ENCODE results near the gene PRMT1. TPM values are rescaled to one million over a fixed set of nuclear protein-coding genes. Genes with fewer than 3 reads are reported as not detected.

The PRMT1 gene
- total RNA-seq, 1 experiment from 2014 or later, result 505 TPM

GRCh38 chr19:49690079-49690655 is 13.1 kb downstream of the PRMT1 start:
- Histone ChIP-seq H3K79me2 (ENCODE audit: insufficient read depth, low read length) (no peaks in the 10 kb centered on the region), H3K27ac (ENCODE audit: insufficient read length, low read depth, low read length) (no peak overlapping the region), H2AFZ (ENCODE audit: low read length) (no peak overlapping the region), H2BK5ac (ENCODE audit: insufficient read length, low read length) (no peak overlapping the region), H4K8ac (replicated peaks; ENCODE audit: insufficient read length, low read depth, low read length) (no peak overlapping the region), H2BK12ac (ENCODE audit: insufficient read length, low read depth, low read length) (no peak overlapping the region), H3K4me1 (ENCODE audit: insufficient read depth, low read length) (peaks cover 10% of the 10 kb centered on the region; the same call in 1 of the 2 replicates), H4K5ac (ENCODE audit: insufficient read length, low read depth, low read length) (no peak overlapping the region), H4K20me1 (ENCODE audit: control insufficient read depth, insufficient read depth, insufficient read length) (no peaks in the 10 kb centered on the region), H3K56ac (ENCODE audit: insufficient read length, low read depth, low read length) (no peak overlapping the region), H3K9ac (ENCODE audit: extremely low read depth, insufficient read length, low read length) (peak overlapping the region; percentile 83), H3T11ph (ENCODE audit: low read length) (no peak overlapping the region), H2AK5ac (ENCODE audit: insufficient read length, low read length) (no peak overlapping the region), H3K23ac (ENCODE audit: insufficient read length, low read depth, low read length) (no peak overlapping the region), H3K27me3 (ENCODE audit: insufficient read depth, low read length) (no peaks in the 10 kb centered on the region), H3K23me2 (ENCODE audit: insufficient read length, low read depth, low read length, poor library complexity, severe bottlenecking) (peaks cover 19% of the 10 kb centered on the region), H3K9me3 (ENCODE audit: control insufficient read depth, low read depth, low read length) (no peaks in the 10 kb centered on the region), H2BK20ac (ENCODE audit: low read depth, low read length, poor library complexity, severe bottlenecking) (no peak overlapping the region), H3K14ac (ENCODE audit: insufficient read depth, low read length) (peak overlapping the region; percentile 89), H3K4ac (ENCODE audit: low read depth, low read length) (no peak overlapping the region), H4K91ac (ENCODE audit: insufficient read length, low read depth, low read length) (no peak overlapping the region), H3K18ac (ENCODE audit: insufficient read length, low read depth, low read length) (peak overlapping the region; percentile 87), H3K79me1 (ENCODE audit: insufficient read depth, low read depth, low read length, poor library complexity, severe bottlenecking) (no peaks in the 10 kb centered on the region), H2BK120ac (ENCODE audit: low read depth, low read length, poor library complexity, severe bottlenecking) (no peak overlapping the region), H2BK15ac (ENCODE audit: low read depth, low read length) (no peak overlapping the region), H3K4me2 (ENCODE audit: insufficient read depth, insufficient read length, low read length) (peak overlapping the region; percentile 98)
- no peak for DNase-seq
- Mint-ChIP-seq H3K9me3 (peaks cover 0 to 3% of the 10 kb centered on the region in 2 experiments; a peak in 2 of 5 replicates), H3K36me3 (ENCODE audit: insufficient read depth in 1 of 3, low read depth in 3 of 3) (peaks cover 27 to 52% (median 45%) of the 10 kb centered on the region in 3 experiments), H3K4me1 (peaks cover 26 to 50% of the 10 kb centered on the region in 2 experiments), H3K27me3 (ENCODE audit: low read depth) (no peaks in the 10 kb centered on the region; the same call in 1 of the 2 replicates), H3K27ac (peak overlapping the region; percentile 92 to 97 (median 97)), H3K4me3 (peak overlapping the region; percentile 83 to 98)
- no CpG with 5 or more reads among the region's 39 CpGs for WGBS (ENCODE audit: extremely low coverage, insufficient read length, low lambda C conversion rate)
- TF ChIP-seq CTCF (conservative IDR thresholded peaks at IDR 0.05), result no peak; the same call in 2 of the 3 replicates

All from H9 (cell line).